HG03135 (cell line): ENCODE data around the gene MRPL32.
"Not testable (repeated sequence)": the region's sequence is repeated elsewhere in the genome, so short reads cannot be mapped to it uniquely, and the experiment has no call there.

Experiments
- ATAC-seq: cut with Tn5 transposase; IDR thresholded peaks from one replicate; pipeline ENCODE4 v1.9.1; 2021; ENCODE audit warnings: mild to moderate bottlenecking, moderate library complexity; ENCODE audit not compliant: unreplicated experiment

Gene MRPL32

DNA sequence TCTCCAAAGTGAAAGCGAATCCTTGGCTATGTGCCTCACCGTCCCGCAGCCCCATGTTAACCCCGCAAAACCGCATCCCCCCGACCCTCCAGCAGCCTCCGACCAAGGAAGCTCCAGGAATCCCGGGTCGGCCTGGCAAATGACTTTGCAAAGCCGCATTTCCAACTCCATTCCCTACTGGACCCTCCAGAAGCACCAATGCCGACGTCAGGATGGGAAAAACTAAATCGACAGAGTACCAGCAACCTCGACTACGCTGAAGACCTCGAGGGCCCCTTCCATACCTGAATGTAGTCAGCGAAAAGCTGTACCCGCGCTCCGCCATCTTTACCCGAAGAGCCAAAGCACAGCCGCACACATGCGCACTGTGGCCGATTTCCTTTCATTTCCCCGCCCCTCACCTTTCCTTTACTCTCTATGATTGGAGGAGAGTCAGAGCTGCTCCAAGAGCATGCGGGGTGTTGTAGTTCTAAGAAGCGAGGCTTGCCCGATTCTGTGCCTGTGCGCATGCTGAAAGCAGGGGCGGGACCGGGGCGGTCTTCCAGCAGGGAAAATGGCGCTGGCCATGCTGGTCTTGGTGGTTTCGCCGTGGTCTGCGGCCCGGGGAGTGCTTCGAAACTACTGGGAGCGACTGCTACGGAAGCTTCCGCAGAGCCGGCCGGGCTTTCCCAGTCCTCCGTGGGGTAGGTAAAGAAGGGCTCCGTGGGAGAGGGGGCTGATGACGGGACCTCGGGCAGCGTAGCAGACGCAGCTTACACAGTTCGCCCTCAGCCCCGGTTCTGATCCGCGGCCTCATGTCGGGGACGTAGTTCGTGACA lies at the start of gene MRPL32, which contains the start of gene PSMA2:
TSS of gene MRPL32 (plus strand) at position 543 of the 818 bp plus-strand sequence. CDS start at position 554, 11 bp downstream.
TSS of gene PSMA2 (minus strand) at position 341 of the 818 bp plus-strand sequence. CDS start at position 325, 16 bp downstream.
- peak; percentile 99 for ATAC-seq

DNA sequence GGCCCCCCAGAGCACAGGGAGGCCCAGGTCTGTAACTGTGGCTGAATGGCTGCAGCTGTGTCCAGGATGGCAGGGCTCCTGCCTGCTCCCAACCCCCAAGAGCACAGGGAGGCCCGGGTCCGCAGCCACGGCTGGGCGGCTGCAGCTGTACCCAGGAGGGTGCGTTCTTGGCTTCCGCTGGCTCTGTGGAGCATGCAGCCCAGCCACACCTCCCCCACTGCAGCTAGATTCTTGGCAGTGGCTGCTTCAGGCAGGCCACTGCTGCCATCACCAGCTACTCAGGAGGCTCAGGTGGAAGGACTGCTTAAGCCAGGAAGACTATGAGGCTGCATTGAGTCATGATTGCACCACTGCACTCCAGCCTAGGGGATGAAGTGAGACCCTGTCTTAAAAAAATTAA lies 48.2 kb upstream of the MRPL32 start:
- no peak for ATAC-seq

DNA sequence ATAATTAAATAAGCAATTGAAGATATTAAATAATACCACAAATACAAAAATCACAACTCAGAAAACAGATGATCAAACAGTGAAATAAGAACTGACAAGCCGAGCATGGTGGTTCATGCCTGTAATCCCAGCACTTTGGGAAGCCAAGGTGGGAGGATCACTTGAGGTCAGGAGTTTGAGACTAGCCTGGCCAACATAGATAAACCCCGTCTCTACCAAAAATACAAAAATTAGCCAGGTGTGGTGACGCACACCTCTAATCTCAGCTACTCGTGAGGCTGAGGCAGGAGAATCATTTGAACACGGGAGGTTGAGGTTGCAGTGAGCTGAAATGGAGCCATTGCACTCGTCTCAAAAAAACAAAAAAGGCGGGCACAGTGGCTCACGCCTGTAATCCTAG lies 47.0 kb upstream of the MRPL32 start:
- ATAC-seq: not testable (repeated sequence)

DNA sequence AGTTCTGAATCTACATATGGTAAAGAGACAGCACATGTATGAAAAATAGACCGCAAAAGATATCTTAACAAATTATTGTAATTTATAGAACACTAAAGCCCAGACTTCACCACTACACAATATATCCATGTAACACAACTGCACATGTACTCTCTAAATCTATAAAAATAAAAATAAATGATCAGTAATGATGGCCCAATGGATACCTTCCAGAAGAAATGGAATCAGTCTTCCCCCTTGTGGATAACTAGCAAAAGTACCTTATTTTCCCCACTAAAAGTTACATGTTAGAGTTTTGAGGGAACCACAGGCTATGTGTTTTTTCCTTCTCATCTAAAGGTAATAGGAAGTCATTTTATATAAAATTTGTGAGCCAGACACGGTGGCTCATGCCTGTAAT lies 46.0 kb upstream of the MRPL32 start:
- no peak for ATAC-seq

DNA sequence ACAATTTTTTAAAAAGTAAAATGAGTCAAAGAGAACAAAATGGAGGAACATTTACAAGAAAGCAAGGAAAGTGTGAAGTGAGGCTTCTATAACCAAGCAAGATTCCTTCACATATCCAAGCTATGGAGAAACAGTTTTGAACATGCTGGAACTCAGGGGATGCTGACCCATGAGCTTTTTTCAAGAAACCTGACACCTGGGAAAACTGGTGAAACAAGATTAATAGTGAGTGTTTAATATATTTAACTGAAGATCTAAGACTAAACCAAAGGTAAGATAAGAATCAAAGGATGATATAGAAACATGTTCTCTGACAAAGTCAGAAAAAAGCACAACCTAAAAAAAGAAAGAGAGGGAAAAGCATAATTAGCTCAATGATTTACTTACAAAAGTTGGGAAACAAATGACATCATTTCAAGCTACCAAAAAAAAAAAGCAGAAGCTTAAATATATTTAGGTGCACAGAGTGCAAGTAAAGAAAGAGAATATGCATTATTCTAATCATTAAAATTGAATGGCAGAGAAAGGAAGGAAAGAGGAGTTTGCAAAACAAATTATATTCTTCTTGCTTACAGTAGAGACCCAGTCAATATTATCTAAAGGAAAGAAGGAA lies 45.2 kb upstream of the MRPL32 start:
- ATAC-seq: no peak

DNA sequence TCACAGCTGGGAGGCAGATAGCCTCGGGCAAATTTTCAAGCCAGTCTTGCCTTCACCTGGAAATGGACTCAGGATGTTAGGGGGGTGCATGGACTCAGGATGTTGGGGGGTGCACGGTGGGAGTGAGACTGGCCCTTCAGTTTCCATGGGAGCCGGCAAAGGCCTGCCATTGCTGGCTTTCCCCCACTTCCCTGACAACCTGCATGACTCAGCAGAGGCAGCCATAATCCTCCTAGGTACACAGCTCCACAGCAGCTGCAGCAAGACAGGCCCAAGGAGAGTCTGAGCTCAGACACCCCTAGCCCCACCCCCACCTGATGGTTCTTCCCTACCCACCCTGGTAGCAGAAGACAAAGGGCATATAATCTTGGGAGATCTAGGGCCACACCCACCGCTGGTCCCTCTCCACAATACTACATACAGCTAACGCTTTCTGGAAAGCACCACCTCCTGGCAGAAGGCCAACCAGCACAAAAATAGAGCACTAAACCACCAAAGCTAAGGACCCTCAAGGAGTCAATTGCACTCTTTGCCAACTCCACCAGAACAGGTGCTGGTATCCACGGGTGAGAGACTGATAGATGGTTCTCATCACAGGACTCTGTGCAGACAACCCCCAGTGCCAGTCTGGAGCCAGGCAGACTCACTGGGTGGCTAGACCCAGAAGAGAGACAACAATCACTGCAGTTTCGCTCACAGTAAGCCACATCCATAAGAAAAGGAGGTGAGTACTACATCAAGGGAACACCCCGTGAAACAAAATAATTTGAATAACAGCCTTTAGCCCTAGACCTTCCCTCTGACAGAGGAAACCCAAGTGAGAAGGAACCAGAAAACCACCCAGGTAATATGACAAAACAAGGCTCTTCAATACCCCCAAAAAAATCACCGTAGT lies 38.6 kb upstream of the MRPL32 start:
- no peak for ATAC-seq

DNA sequence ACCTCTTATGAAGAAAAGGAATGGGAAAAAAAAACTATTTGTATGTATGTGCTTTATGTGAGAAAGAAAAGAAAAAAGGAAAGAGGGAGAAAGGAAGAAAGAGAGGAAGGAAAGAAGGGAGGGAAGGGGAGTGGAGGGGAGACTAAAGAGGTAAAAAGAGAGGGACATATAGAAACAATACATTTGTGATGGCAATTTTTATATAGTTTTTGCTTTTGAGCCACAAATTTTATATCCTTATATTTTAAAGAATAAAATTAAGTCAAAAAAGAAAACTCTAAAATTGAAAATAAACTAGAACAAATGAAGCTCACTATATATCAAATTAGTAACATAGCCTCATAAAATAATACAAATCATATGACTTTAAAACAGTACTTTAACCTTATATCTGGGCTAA lies 31.3 kb upstream of the MRPL32 start:
- ATAC-seq: no peak

DNA sequence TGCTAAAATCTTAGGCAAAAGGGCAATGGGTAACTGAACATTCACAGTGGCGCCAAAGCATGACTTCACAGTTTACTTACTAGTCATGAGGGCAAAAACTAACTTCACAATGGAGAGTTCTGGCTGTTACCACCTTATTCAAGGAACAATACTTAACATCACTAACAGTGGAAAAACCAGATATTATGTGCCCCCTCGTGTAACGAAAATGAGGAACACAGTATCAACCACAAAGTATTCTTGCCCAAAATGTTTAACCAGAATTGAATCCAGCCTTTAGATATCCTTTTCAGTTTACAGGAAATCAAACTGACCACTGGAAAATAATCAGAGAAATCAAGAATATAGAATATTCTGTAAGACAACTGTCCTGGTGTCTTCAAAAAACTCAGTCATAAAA lies 29.8 kb upstream of the MRPL32 start:
- no peak for ATAC-seq

DNA sequence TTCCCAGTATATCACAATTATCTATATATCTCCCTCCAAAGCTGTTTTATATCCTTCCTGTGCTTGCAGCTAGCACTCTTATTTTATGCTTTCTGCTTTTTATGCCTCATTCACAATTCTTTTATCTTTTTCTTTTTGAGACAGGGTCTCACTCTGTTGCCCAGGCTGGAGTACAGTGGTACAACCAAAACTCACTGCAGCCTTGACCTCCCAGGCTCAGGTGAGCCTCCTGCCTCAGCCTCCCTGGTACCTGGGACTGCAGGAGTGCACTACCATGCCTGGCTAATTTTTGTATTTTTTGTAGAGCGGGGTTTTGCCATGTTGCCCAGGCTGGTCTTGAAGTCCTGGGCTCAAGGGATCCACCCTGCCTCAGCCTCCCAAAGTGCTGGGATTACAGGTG lies 26.0 kb upstream of the MRPL32 start:
- ATAC-seq: no peak

DNA sequence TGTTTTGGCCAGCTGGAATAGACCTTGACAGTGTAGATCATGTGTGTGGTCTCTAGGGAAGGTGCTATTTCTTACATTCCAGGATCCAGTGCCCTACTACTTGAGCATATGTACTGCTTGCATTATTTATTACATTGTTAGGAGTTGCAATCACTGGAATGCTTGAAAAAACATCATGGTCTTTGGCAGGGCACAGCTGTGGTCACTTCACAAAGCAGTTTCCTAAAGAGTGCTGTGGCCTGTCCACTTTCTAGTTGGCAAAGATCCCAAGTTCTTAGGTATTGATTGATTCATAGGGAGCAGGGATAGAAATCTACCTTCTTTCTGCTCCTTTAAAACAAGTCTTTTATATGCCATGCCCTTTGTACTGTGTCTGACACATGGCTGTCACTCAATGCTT lies 24.9 kb upstream of the MRPL32 start:
- no peak for ATAC-seq

DNA sequence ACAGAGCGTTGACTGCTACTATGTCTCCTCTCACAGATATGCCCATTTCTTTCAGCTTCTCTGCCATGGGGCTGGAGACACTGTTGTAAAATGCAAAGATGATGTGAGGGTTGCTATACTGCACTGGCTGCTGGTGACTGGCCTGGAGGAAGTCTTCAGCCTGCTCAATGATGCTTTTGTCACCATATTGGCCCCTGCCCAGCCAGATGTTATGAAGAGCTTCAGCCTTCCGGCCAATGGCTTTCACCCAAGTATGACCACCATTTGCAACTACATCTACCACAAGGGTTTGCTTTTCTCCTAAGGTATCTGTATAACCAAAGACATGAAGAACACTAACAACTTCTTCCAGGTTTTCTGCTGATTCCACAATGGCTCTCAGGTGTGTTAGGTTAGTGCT lies 21.9 kb upstream of the MRPL32 start:
- no peak for ATAC-seq

DNA sequence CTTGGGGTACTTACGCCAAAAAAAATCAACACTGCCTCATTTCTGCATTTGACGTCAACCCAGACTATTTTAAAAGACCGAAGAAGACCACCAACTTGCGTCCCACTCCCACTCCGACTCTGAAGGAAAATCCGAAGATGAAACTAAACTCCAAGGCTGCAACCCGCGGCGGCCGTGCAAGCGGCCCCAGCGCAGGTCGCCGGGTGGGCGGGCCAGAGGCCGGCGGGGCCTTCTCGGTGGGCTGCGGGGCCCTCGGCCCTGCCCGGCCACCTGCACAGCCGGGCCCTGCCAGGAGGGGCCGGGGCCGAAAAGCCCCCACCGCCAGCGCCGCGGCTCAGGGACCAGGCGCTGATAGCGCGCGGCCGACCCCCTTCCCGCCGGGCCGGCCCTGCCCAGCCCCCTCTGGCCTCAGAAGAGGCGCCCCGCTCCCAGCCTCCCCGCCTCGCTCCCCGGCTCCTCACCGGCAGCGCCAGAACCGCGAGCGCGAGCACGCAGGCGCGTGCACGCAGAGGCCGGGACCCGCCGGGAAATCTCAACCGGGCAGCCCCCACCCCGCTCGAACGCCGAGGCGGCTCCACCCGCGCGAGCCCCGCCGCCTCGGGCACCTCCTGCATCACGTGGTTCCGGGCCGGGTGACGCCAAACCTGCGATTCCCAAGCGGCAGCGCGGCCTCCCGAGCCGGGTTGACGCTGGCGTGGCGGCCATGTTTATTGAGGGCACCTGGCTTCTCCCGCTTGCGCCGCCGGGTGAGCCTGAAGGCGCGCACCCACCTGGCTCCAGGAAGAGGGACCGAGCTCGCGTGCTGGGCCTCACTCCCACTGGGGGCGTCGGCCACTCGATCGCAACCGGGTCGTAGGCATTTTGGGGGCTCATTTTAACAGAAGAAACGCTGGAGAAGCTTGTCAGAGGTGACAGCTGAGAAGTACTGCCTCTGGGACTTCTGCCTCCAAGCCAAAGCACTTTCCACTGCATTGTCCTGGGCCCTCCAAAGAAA lies 20.4 kb upstream of the MRPL32 start, which contains the start of gene C7orf25:
TSS of gene C7orf25 (minus strand) at position 617 of the 994 bp plus-strand sequence. CDS start 1,170 bp downstream, outside the sequence.
- peak; percentile 92 for ATAC-seq

DNA sequence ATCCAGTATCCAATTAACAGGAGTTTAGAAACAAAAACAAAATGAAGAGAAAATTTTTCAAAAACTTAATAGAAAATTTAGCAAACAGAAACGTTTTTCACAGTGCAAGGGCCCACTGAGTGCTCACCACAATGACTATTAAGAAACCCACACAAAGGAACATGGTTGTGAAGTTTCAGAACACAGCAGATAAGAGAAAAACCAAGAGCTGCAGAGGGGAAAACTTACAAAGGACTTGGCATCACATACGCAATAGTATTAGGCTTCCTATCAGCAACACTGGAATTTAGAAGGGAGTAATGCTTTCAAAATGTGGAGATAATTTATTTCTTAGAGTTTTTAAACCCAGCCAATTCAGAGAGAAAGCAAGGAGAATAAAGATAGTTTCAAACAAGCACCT lies 18.6 kb upstream of the MRPL32 start:
- no peak for ATAC-seq

DNA sequence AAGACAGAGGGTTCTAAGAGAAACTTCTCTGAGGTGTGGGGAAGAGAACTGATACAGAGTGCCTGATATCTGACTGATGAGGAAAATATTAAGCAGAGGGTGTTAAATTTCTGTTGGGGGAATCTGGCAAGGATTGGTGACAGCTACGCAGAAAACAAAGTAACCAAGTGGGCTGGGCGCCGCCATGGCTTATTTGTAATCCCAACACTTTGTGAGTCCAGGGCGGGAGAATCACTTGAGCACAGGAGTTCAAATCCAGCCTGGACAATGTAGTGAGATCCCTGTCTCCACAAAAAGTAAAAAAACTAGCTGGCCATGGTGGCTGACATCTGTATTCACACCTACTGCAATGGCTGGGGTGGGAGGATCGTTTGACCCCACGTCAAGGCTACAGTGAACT lies 18.2 kb upstream of the MRPL32 start:
- no peak for ATAC-seq

DNA sequence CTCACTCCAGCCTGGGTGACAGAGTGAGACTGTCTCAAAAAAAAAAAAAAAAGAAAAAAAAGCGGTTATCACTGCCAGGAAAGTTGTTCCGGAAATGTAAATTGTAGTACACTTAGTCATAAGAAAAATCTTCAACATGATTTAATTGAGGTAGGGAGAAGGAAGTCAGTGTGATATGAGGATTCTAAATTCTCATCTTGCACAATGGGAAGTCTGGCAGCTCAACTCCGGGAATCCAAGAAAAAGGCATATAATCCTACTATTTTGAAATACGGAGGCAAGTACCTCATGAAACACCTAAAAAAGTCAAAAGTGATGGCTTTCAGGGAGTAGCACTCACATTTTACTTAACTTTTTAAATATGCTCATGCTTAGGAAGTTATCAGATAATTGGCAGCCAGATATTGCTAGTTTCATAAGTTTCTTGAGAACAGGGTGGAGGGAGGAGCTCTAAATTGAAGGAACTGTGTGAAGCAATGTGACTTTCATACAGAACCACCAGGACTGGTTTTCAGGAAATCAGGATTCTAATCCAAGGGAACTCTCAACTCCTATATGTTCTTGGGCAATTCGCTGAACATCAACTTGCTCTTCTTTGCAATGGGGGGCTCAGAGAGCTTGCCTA lies 17.6 kb upstream of the MRPL32 start:
- no peak for ATAC-seq

DNA sequence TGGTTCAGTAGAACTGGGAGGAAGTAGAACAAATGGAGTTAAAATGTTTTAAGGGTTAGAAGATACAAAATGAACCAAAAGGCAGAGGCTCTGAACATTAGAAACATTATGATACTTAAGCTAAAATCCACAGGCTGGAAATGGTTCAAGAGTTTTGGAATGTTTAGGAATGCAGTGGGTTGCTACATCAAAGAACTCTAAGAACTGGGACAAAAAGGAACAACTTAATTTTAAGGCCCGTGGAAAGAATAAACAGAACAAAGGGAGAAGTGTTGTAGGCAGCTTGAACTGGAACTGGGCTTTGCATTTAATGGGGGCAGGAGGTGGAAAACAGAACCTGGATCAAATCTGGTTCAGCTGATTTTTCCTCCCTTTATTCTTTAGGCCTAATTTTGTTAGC lies 16.8 kb upstream of the MRPL32 start:
- no peak for ATAC-seq

DNA sequence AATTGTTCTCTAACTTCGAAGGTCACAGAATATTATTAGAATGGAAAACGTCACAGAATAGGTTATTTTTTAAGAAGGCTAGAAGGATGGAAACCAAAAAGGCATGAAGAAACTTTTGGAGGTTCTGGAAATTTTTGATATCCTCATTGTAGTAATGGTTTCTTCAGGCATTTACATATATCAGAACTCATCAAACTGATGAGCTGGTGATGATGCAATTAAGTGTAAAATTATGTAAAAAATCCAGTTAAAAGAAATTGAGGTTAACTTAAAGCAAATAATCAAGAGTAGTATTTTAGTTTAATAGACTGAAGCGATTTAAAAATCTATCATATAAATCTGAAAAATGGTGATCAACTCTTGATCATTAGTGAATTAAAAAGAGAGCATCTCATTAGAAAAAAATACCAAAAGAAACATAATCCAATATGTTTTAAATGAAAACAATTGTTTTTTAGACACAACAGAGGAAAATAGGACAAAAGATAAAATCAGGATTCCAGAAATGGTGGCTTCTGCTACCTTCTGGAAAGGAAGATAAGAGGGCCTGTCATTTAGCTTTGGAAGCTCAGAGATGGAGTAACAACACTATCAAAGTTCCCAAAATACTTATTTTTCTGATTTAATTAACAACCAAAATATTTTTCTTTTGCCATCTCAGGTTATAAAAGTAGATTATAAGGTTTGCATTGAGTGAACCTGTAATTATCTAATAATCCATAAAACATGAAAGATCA lies 10.0 kb upstream of the MRPL32 start:
- ATAC-seq: no peak

DNA sequence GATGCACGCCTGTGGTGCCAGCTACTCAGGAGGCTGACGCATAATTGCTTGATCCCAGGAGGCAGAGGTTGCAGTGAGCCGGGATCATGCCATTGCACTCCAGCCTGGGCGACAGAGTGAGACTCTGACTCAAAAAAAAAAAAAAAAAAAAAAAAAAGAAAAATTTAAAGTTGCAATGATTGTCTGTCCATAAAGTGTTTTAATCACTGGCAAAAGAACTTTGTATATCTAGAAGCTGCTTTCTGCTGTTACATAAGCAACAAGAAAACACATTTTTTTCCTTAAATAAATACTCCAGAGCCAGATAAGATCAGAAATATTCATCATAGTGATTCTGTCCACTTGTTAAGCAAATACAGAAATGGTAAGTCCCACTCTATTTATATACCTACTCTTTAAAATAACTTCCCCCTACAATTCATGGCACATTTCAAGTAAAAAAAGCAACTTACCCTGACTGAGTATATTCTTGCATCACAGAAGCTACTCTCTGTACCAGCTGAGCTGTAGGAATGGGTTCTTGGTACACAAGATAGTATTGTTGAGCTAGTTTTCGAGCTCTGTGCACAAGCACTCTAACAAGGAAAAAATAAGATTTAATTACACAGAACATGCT lies 7.8 kb upstream of the MRPL32 start:
- ATAC-seq: no peak
